Kidney epithelial cell (primary cell): ENCODE results near the gene CCHCR1. TPM values are rescaled to one million over a fixed set of nuclear protein-coding genes. Genes with fewer than 3 reads are reported as not detected.

Experiments
- DNase-seq: peaks from one replicate; pipeline ENCODE4 v3.0.0-alpha.2; 2010; ENCODE audit warnings: low read depth
- H3K27me3 ChIP-seq: 2 replicates; pipeline ENCODE4 v1.6.0; 2011; ENCODE audit warnings: low read length; ENCODE audit not compliant: control insufficient read depth, insufficient read depth
- H3K36me3 ChIP-seq: 2 replicates; pipeline ENCODE4 v1.5.1; 2011; ENCODE audit warnings: low read length; ENCODE audit not compliant: control insufficient read depth, insufficient read depth
- H3K4me3 ChIP-seq: 2 replicates; pipeline ENCODE4 v1.5.1; 2011; ENCODE audit warnings: low read depth, mild to moderate bottlenecking, control low read depth, low read length
- total RNA-seq: library from RNA; depleted of rRNA; stranded (reverse); fragments of >200 nt; gene quantifications from 2 replicates; pipeline ENCODE4 v1.2.3, GENCODE V29; 2015
- TF ChIP-seq, protein P1 (sequence below): IDR thresholded peaks from 2 replicates; pipeline ENCODE4 v1.5.1; 2011; ENCODE audit warnings: mild to moderate bottlenecking, moderate library complexity, low read length, control low read depth, inconsistent platforms; ENCODE audit not compliant: insufficient read depth, poor library complexity, severe bottlenecking

Gene CCHCR1
- total RNA-seq, 1 donor from 2014 or later, result 20.2 TPM

- peaks cover 1% of the 10 kb centered on the region for H3K36me3 ChIP-seq
- no peak for DNase-seq
- H3K27me3 ChIP-seq, result no peaks in the 10 kb centered on the region
- TF ChIP-seq, protein P1, sequence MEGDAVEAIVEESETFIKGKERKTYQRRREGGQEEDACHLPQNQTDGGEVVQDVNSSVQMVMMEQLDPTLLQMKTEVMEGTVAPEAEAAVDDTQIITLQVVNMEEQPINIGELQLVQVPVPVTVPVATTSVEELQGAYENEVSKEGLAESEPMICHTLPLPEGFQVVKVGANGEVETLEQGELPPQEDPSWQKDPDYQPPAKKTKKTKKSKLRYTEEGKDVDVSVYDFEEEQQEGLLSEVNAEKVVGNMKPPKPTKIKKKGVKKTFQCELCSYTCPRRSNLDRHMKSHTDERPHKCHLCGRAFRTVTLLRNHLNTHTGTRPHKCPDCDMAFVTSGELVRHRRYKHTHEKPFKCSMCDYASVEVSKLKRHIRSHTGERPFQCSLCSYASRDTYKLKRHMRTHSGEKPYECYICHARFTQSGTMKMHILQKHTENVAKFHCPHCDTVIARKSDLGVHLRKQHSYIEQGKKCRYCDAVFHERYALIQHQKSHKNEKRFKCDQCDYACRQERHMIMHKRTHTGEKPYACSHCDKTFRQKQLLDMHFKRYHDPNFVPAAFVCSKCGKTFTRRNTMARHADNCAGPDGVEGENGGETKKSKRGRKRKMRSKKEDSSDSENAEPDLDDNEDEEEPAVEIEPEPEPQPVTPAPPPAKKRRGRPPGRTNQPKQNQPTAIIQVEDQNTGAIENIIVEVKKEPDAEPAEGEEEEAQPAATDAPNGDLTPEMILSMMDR, result no peak
- H3K4me3 ChIP-seq, result no peak overlapping the region
These were observed 13.2 kb downstream of the CCHCR1 start for GRCh38 chr6:31144296-31144969.

- peaks cover 1% of the 10 kb centered on the region for H3K36me3 ChIP-seq
- TF ChIP-seq, protein P1, result no peak
- no peak for DNase-seq
- no peak overlapping the region for H3K4me3 ChIP-seq
- no peaks in the 10 kb centered on the region for H3K27me3 ChIP-seq
These were observed 14.5 kb downstream of the CCHCR1 start for GRCh38 chr6:31143148-31143547.

GRCh38 chr6:31142361-31142761 lies 15.2 kb downstream of the CCHCR1 start:
- no peaks in the 10 kb centered on the region for H3K27me3 ChIP-seq
- TF ChIP-seq, protein P1, result no peak
- H3K4me3 ChIP-seq, result no peak overlapping the region
- no peak for DNase-seq
- peaks cover 1% of the 10 kb centered on the region for H3K36me3 ChIP-seq

DNA sequence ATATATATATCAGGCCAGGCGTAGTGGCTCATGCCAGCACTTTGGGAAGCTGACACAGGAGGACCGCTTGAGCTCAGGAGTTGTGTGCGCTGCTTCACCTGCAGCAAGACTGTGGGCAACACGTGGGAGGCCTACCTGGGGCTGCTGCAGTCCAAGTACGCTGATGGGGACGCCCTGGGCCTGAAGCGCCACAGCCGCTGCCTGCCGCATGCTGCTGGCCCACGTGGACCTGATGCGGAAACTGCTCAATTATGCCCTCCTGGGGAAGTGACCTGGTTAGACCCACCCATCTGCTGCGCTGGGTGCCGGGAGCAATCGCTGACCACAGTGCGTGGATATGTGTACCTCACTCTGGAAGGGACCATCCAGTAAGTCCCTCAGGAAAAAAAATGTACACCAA lies 17.0 kb downstream of the CCHCR1 start:
- peaks cover 1% of the 10 kb centered on the region for H3K36me3 ChIP-seq
- DNase-seq, result no peak
- H3K27me3 ChIP-seq, result no peaks in the 10 kb centered on the region
- no peak overlapping the region for H3K4me3 ChIP-seq
- TF ChIP-seq, protein P1, result no peak

DNA sequence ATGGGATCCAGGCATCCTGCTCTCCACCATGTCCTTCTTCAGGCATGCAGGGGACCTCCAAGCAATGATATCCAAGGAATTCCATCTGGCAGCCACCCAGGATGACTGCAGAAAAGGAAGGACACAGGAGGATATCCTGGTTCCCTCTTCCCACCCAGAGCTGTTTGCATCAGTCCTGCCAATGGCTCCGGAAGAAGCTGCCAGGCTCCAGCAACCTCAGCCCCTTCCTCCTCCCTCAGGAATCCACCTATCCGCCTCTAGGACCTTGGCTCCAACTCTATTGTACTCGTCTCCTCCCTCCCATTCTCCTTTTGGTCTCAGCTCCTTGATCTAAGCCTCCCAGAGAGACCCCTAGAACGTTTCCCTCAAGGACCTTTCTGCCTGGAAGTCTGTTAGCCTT lies 18.0 kb downstream of the CCHCR1 start:
- DNase-seq, result no peak
- Histone ChIP-seq H3K4me3 (no peak overlapping the region), H3K36me3 (peaks cover under 1% of the 10 kb centered on the region), H3K27me3 (no peaks in the 10 kb centered on the region)
- TF ChIP-seq, protein P1, result no peak

DNA sequence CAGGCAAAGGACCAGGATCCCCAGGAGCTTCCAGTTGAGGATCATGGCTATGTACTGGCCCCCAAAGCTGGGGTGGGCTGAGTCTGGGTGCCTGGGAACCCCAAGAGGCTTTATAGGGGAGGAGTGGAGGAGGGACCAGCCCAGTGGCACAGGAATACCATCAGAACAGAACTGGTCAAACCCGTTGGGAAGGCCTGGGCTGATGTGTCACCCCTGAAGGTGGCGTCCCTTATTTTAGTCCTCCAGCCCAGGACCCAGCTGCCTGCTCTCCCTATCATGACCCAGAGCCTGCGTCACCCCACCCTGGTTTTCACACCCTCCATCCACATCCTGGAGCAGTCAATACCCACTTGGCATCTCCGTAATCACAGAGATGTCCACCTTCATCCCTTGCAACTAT lies 18.6 kb downstream of the CCHCR1 start, which contains the start of gene PSORS1C2:
Gene PSORS1C2, minus strand, starts transcription at position 85 of the 400 bp plus-strand sequence. Its CDS starts 40 bp downstream, at position 45.
- Histone ChIP-seq H3K4me3 (no peak within 1 kb of the TSS), H3K27me3 (no peaks in the 10 kb centered on the region), H3K36me3 (no peaks in the 10 kb centered on the region)
- no peak for DNase-seq
- TF ChIP-seq, protein P1, result no peak
